ENCODE data around the gene OPN5.
"Not testable (repeated sequence)": the region's sequence is repeated elsewhere in the genome, so short reads cannot be mapped to it uniquely, and the experiment has no call there.

The OPN5 gene

GRCh38 chr6:47781732-47782131, at the start of gene OPN5:
Gene OPN5, plus strand, starts transcription at chr6:47782032. Its CDS starts 35 bp downstream, at chr6:47782067.
- no peak for DNase-seq

- no peak for DNase-seq
These were observed 47.8 kb upstream of the OPN5 start for GRCh38 chr6:47733879-47734558.

GRCh38 chr6:47734831-47735481, 46.9 kb upstream of the OPN5 start:
- no peak for DNase-seq

GRCh38 chr6:47736083-47736700, 45.6 kb upstream of the OPN5 start:
- DNase-seq, result no peak

- no peak for DNase-seq
These were observed 44.4 kb upstream of the OPN5 start for GRCh38 chr6:47737406-47737805.

- no peak for DNase-seq
These were observed 41.1 kb upstream of the OPN5 start for GRCh38 chr6:47740714-47741113.

- no peak for DNase-seq
These were observed 40.0 kb upstream of the OPN5 start for GRCh38 chr6:47741807-47742206.

- no peak for DNase-seq
These were observed 38.1 kb upstream of the OPN5 start for GRCh38 chr6:47743744-47744143.

- not testable (repeated sequence) for DNase-seq
These were observed 36.6 kb upstream of the OPN5 start for GRCh38 chr6:47745269-47745668.

GRCh38 chr6:47749757-47750156, 32.1 kb upstream of the OPN5 start:
- no peak for DNase-seq

GRCh38 chr6:47752801-47753200, 29.0 kb upstream of the OPN5 start:
- no peak for DNase-seq

GRCh38 chr6:47759364-47759763, 22.5 kb upstream of the OPN5 start:
- DNase-seq, result no peak

- DNase-seq, result no peak
These were observed 19.3 kb upstream of the OPN5 start for GRCh38 chr6:47762502-47762901.

- no peak for DNase-seq
These were observed 15.4 kb upstream of the OPN5 start for GRCh38 chr6:47766445-47766844.

- DNase-seq, result no peak
These were observed 14.7 kb upstream of the OPN5 start for GRCh38 chr6:47767102-47767501.

- no peak for DNase-seq
These were observed 11.8 kb upstream of the OPN5 start for GRCh38 chr6:47769982-47770381.

GRCh38 chr6:47772359-47772758, 9.5 kb upstream of the OPN5 start:
- no peak for DNase-seq

GRCh38 chr6:47773005-47773404, 8.8 kb upstream of the OPN5 start:
- DNase-seq, result no peak

- peak; percentile 11 to 22 for DNase-seq
These were observed 1.1 kb upstream of the OPN5 start for GRCh38 chr6:47780510-47781356.

GRCh38 chr6:47785182-47785581, 3.4 kb downstream of the OPN5 start:
- no peak for DNase-seq

- DNase-seq, result peak; percentile 44 to 58
These were observed 6.0 kb downstream of the OPN5 start for GRCh38 chr6:47787620-47788497.

- DNase-seq, result no peak
These were observed 6.7 kb downstream of the OPN5 start for GRCh38 chr6:47788498-47788884.

All from stimulated activated CD4-positive, alpha-beta T cell treated with anti-CD3 and anti-CD28 coated beads, Interleukin-2, amount 100 ng/mL, for 24 hours (primary cell).